Stimulated activated naive CD4-positive, alpha-beta T cell treated with Interleukin-2 at 50 U/mL for 16 hours (primary cell): Measurements from ENCODE around the gene DGKQ.
"Not testable (repeated sequence)": the region's sequence is repeated elsewhere in the genome, so short reads cannot be mapped to it uniquely, and the experiment has no call there.

Experiments used
- DNase-seq: peaks from one replicate; lab custom pipeline; 2025; lab: John Stamatoyannopoulos, UW

Gene DGKQ

DNA sequence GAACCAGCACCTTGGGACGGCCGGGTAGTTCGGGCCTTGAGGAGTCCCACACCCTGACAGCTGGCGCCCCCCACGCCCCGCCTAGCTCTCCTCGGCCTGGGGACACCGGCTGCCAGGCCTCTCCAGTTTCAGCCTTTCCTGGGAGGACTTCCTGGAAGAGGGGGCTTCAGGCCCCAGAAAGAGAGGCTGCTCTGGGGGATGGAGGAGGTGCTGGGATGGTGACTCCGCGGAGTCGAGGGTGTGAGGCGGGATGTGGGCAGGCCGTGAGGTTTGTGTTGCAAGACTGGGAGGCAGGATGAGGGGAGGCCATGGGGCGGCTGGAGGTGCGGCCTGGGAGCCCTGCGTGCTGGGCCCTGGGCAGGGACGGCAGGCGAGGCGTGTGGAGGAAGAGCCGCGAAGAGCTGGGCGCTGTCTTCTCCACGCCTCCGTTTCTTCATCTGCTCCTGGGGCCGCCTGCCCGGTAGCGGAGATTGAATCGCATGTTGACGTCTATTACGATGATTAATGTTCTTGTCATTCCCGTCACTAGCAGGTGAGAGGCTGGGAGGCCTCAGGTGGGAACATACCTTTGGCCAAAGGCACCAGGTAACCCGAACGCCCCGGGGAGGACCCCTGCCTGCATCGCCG lies 37.1 kb upstream of the DGKQ start:
- DNase-seq = peak; percentile 70

DNA sequence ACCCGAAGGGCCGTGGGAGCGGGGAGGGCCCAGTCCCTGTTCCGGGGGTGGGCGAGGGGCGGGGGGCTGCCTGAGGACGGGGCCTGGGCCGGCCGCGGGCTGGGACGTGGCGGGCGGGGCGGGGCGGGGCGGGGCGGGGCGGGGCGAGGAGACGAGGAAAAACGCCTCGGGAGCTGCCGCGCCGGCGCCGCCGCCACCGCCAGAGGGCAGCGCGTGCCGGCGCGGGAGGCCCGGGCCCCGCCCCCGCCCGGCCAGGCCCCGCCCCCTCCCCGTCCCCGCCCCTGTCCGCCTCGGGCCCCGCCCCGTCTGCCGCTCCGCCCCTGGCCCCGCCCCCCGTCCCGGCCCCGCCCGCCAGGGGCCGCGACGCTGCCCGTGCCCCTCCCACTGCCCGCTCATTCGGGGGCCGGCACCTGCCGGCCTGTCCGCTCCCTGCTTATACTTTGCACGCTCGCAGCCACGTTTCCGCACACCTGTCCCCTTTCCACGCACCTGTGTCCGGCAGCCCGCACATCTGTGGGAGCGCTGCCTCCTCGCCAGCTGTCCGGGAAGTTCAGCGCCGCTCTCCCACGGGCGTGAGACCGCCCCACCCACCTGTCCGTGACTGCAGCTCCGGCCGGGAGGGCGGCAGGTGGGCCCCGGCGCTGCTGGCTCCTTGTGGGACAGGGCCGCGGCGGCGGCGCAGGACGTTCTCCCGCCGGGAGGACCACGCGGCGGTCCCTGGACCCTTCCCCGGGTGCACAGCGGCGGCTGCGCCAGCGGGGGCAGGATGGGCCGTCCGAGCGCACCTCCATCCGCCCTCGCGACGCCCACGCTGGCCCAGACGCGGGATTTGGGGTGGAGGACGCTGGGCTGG lies 36.4 kb upstream of the DGKQ start:
- DNase-seq = peak; percentile 67

DNA sequence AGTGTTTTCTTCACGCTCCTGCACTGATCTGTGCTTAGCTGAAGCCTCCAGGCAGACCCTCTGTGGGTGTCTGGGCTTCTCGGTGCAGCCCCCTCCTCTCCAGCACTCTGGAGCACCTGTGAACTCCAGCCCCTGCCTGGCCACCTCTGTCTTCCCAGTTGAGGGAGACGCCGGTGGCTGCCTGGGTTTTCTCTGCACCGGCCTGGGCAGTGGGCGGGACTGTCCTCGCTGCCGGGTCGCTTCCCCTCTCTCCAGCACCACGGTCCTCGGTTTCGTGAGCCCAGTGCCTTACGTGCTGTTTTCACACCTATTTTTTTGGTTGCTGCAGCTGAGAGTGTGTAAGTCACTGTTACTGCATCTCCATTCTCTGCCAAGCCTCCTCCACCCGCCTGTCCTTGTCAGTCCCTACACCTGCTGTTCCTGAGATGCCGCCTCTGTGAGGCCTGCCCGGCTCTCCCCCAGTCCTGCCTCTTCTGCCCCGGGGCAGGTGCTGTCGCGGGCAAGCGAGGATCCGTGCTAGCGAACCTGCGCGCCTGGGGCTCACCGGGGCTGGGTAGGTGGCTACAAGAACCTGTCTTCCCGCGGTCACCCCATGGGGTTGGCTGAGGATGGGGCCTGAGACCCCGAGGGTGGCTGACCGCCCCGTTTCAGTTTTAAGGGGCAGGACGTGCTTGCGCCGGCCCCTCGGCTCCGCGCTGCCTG lies 35.6 kb upstream of the DGKQ start:
- no peak for DNase-seq

DNA sequence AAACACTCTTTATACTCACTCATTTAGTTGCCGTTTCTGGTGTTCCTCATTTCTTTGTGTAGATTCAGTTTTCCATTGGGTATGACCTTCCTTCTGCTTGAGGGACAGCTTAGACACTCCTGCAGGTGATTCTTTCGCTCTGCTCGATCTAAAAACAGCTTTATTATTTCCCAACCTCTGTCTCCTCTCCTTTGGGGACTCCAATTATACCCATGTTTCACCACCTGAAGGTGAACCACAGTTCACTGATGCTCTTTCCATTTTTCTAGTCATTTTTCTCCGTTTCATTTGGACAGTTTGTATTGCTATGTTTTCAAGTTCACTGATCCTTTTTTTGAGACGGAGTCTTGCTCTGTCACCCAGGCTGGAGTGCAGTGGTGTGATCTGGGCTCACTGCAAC lies 33.5 kb upstream of the DGKQ start:
- DNase-seq = no peak

DNA sequence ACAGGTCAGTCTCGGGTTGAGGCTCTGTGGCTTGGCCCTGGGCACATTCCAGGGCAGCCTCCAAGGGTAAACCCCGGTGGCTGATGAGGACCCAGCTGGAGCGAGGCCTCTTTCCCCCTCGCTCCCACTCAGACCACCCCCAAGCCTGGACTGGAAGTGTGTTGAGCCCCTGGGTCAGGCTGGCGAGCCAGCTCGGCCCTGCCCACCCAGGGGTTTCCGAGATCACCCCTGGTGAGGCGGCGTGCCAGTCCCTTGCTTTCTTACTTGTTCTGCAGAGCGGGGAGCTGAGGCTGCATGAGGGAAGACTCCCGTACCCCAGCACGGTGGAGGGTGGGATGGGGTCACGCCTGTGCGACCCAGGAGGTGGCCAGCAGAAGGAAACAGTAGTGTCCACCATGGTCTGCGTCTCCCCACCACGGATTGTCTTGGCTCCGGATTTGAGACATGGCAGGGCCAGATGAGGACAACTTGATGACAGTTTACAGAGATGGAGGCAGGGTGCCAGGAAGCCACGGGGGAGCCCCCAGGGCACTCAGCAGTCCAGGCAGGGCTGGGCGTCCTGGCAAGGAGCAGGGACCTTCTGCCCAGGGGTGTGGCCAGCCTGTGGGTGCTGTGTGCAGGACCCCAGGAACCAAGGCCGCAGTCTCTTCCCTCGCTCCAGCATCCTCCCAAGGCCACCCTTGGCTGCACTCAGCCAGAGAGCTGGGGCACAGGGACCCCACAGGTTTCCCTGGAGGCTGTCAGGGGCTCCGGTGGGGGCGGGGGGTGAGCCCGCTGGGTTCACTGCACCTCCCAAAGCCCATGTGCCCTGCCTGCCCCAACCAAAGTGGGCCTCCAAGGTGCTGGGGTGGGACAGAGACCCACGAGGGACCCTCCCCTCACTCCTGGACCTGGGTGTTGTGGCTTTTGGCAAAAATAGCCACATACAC lies 31.5 kb upstream of the DGKQ start:
- DNase-seq = no peak

DNA sequence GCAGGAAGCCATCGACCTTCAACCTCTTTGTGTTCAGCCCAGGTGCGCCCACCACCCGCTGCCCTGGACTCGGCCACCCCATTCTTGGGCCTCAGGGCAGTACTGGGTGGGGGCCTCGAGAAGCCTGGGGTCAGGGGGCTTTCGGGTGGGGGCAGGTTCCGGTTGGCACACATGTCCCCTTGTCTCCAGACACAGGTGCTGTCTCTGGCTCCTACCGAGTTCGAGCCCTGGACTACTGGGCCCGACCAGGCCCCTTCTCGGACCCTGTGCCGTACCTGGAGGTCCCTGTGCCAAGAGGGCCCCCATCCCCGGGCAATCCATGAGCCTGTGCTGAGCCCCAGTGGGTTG lies 30.7 kb upstream of the DGKQ start:
- DNase-seq = no peak

DNA sequence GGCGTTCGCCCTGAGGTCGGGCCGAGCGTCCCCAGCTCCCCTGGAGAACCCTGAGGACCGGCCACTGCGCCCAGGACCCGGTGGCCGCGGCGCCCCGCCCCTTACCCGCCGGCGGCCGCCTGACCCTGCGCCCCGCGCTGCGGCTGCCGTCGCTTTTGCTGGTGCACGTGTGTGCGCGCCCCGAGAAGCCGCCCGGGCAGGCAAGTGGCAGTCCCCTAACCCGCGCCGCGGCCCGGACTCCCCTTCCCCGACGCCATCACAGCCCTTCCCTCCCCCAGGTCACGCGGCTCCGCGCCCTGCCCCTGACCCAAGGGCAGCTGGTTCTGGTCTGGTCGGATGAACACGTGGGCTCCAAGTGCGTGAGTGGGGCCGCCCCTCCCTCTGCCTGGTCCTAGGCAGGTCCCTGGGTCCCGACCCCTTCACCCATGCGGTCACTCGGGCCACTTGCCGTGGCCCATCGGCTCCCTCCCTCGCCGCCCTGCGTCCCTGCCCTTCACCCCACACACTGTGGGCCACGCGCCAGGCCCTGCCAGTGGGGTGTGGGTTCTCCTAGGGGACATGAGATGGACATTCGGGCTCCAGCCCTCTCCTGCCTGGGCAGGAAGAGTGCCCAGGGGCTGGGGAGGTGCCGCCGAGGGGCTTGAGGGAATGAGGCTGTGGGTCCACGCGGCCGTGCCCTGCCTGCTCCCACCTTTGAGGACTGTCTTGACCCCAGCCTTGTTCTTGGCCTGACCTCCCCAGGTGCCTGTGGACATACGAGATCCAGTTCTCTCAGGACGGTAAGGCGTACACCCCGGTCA lies 30.1 kb upstream of the DGKQ start:
- no peak for DNase-seq

DNA sequence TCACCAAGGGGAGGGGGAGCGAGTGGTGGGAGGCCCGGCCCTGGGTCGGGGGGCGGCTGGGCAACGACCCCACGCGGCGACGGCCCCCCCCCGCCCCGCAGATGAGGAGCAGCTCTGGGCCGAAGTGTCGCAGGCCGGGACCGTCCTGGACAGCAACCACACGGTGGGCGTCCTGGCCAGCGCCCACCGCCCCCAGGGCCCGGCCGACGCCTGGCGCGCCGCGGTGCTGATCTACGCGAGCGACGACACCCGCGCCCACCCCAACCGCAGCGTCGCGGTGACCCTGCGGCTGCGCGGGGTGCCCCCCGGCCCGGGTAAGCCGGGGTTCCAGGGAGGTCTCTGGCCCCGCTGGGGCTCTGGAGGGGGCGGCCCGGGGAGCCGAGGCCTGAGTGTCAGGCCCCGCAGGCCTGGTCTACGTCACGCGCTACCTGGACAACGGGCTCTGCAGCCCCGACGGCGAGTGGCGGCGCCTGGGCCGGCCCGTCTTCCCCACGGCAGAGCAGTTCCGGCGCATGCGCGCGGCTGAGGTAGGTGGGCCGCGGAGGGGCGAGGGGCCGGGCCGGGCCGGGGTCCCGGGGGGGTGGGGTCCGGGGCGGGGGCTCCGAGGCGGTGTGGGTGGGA lies 29.4 kb upstream of the DGKQ start:
- no peak for DNase-seq

DNA sequence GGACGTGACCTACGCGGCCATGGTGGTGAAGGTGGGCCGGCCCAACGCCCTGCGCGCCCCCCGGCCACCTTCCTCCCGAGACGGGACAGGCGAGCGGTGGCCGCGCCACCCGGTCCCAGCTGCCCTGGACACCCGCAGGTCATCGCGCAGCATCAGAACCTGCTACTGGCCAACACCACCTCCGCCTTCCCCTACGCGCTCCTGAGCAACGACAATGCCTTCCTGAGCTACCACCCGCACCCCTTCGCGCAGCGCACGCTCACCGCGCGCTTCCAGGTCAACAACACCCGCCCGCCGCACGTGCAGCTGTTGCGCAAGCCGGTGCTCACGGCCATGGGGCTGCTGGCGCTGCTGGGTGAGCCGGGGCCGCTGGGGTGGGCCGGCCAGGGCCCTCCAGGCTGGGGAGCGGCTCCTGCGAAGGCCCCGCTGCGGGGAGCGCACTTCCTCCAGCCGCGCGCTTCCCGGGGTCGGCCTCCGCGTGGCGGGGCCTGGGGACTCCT lies 28.8 kb upstream of the DGKQ start:
- DNase-seq = no peak

DNA sequence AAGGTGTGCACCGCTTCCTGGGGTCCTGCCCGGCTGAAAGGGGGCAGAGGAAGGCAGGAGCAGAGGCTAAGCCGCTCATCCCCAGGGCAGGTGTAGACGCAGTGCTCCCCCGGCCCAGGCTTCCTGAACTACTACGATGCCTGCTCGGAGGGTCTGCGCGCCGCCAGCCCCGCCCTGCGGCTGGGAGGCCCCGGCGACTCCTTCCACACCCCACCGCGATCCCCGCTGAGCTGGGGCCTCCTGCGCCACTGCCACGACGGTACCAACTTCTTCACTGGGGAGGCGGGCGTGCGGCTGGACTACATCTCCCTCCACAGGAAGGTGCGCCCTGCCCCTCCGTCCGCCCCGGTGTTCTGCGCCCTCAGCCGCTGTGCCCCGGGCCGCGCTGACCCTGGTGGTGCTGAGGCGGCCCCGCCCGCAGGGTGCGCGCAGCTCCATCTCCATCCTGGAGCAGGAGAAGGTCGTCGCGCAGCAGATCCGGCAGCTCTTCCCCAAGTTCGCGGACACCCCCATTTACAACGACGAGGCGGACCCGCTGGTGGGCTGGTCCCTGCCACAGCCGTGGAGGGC lies 28.3 kb upstream of the DGKQ start:
- DNase-seq = no peak

DNA sequence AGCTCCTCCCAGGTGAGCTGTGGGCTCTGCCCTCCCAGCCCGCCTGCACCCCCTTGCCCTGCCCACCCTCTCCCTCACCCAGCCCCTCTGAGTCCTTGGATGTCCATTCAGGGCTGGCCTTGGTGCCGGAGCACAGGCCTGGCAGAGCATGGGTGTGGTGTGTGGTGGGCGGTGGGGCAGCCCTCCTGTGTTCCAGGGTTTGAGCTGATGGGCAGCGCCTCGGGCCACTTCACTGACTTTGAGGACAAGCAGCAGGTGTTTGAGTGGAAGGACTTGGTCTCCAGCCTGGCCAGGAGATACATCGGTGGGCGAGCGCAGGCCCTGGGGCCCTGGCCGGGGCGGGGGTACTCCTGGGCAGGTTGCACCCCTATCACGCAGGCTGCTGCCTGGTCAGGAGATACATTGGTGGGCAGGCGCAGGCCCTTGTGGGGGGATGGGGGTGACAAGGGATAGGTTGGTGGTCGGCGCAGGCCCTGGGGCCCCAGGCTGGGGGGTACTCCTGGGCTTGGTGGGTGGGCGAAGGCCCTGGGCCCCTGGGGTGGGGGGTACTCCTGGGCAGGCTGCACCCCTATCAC lies 27.4 kb upstream of the DGKQ start:
- no peak for DNase-seq

DNA sequence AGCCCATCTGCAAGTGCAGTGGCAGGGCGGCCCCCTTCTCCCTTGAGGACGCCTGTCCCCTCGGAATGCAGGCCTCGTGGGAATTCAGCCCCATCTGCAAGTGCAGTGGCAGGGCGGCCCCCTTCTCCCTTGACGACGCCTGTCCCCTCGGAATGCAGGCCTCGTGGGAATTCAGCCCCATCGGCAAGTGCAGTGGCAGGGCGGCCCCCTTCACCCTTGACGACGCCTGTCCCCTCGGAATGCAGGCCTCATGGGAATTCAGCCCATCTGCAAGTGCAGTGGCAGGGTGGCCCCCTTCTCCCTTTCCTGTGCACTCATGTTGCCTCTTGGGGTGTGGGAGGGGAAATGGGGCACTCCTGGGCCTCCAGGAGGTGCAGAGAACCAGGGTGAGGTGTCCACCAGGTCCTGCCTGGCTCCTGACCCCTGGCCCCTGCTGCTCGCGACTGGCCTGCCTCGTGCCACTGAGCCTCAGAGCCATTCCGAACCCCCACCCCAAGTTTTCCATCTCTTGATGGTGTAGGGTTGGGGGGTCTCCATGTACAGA lies 26.6 kb upstream of the DGKQ start:
- DNase-seq = no peak

DNA sequence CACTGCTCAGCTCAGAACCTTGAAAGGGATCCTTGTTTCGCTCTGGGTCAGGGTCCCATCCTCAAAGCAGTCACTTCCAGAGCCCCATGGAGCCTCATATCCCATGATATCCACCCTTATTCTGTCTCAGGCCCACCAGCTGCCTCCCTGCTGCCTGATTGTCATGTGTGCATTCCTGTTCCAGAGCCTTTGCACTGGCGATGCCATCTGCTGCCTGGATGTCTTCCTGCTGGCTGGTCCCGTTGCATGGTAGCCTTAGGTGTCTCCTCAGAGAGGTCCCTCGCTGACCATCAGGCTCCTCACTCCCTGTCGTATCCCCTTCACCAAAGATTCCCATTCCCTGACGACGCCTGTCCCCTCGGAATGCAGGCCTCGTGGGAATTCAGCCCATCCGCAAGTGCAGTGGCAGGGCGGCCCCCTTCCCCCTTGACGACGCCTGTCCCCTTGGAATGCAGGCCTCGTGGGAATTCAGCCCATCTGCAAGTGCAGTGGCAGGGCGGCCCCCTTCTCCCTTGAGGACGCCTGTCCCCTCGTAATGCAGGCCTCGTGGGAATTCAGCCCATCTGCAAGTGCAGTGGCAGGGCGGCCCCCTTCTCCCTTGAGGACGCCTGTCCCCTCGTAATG lies 26.0 kb upstream of the DGKQ start:
- DNase-seq = not testable (repeated sequence)

DNA sequence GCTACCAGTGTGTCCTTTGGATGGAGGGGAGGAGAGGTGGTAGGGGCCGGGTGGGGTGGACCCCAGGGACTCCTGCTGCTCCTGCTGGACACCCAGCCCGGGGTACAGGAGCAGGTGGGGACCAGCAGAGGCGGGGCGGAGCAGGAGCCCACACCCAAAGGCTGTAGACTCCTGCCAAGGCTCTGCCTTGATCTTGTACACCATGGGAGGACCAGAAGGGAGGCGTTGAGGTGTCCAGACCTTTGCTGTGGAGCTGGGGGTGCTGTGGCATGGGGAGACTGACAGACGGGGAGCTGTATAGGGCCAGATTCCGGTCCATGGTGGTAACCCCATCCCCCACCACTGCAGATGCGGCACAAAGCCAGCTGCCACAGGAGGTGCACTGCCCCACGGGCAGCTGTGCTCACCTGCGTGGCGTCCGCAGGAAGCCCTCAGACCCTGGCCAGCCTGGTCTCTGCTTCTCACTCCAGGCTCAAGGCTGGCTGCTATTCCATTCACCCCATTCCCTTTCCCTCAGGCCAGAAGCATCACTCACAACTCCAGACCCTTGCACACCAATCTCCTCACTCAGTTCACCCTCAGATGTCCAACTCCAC lies 24.8 kb upstream of the DGKQ start:
- no peak for DNase-seq

DNA sequence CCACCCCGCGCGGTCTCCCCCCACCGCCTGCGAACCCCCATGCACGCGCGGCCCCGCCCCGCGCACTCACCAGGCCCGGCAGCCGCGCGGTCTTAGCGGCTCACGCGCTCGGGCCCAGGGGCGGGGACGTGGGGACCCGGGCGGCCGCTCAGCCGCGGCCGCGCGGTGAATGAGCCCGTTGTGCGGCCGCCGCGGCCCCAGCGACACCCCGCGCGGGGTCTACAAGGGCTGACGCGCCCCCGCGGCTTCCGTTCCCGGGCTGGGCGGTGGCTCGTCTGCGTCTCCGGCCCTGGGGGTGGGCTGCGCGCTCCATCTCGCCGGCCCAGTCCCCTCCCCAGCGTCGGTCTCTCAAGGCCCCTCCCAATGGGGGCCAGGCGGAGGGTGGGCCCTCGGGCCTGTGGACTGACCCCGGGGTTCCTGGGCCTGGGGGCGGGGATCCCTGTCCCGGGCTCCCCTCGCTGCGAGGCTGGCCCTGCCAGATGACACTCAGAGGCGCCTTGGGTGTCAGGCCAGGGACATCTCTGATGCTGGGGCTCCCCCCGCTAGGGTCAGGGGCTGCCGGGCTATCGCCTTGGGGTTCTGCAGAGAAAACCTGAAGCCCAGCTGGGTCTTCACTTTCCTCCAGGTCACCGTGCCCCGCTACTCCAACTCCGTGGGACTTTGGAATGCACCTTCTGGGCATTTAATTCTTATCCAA lies 24.2 kb upstream of the DGKQ start:
- no peak for DNase-seq

DNA sequence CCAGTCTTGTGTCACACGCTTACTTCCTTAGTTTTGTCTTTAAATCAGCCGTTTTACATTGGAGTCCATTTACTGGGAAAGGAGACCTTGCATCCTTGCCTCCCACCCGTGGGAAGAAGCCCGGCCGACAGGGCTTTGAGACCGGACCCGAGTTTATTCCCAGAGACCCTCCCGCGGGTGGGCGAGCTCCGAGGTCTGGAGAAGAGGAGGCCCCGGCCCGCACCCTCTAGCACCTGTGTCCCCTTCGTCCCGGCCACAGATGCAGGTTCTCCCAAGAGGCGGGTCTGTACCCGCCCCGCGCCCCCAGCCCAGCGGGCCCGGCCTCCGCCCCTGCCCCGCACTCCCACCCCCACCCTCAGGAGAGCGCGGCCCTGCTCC lies 23.6 kb upstream of the DGKQ start:
- no peak for DNase-seq

DNA sequence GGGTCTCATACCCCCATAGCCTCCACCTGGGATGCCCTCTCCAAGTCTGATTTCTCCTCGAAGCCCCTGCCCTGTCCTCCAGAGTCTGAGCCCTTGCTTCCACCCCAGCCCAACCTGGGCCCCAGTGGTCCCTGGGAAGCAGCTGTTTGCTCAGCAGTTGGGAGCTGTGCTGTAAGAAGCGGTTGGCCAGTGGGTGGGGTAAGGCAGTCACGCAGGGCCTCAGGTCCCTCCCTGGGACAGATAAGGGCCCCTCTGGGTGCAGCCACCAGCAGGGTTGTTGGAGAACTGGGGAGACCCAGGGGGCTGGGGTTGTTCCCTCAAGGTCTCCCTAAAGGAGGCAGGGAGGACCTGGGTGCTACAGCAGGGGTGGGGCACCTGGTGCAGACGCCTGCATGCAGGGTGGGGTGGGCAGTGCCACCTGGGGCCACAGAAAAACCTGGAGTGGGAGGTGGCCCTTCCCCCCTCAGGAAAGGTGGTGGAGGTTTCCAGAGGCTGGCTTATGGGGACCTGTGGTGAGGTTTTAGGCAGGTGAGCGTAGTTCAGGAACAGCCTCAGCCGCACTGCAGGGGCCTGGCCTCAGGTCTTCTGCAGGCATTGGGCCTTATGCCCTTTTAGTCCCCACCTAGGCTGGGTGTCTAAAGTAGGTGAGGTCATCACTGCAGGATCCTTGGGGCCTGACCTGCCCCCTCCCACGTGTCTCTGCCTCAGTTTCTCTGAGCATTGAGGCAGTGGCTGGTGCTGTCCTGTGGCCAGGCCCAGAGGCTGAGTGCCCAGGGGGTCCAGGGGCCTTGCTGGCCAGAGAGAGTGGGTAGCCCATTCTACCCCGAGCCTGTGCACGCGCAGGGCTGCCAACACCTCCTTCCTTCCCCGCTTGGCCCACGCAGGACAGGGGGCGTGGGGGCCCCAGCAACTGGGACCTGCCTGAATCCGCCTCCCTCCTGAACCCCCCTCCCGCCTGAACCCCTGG lies 22.9 kb upstream of the DGKQ start:
- no peak for DNase-seq
